Endothelial cell of umbilical vein (primary cell): ENCODE results near the gene RAB40AL. TPM values are rescaled to one million over a fixed set of nuclear protein-coding genes. Genes with fewer than 3 reads are reported as not detected.

ENCODE experiments used
- BruUV-seq: library from RNA; stranded (reverse); fragments of 400-500 nt; replicated peaks from 2 replicates; lab custom pipeline; 2021; lab: Mats Ljungman, UMichigan
- CTCF ChIA-PET: fragments of 300-600, 350-600 bp; sonication (Branson Sonifier 250); formaldehyde crosslinking; loops from one replicate; lab custom pipeline; 2021; ENCODE audit warnings: antibody characterized with exemption, inconsistent platforms; lab: Charles Lee
- POLR2A ChIA-PET: fragments of 300-600, 350-600 bp; sonication (Branson Sonifier 250); formaldehyde crosslinking; loops from one replicate; lab custom pipeline; 2021; ENCODE audit warnings: antibody characterized with exemption, inconsistent platforms; lab: Charles Lee
- DNase-seq: peaks from one replicate; pipeline ENCODE4 v3.0.0-alpha.2; 2011; ENCODE audit warnings: low read depth, low spot score
- FAIRE-seq: peaks from 2 replicates; lab custom pipeline; 2011; peaks lifted over from hg19 to GRCh38; lab: Jason Lieb, UNC
- H2AFZ ChIP-seq: 2 replicates; pipeline ENCODE4 v1.6.0; 2012; ENCODE audit warnings: low read depth, low read length, control low read depth, inconsistent platforms
- H3K27ac ChIP-seq: 2 replicates; pipeline ENCODE4 v1.5.1; 2011; ENCODE audit warnings: low read depth, mild to moderate bottlenecking, control low read depth, low read length, moderate library complexity; ENCODE audit not compliant: insufficient read depth
- H3K27me3 ChIP-seq, 2 experiments: 2 replicates each; pipeline versions ENCODE4 v1.6.0 to v1.6.1; 2011; ENCODE audit warnings: low read length in 2 of 2, mixed read lengths in 1 of 2; ENCODE audit not compliant: control insufficient read depth in 2 of 2, insufficient read depth in 2 of 2
- H3K36me3 ChIP-seq, 2 experiments: 2 replicates in 1 of 2; 3 replicates in 1 of 2; pipeline ENCODE4 v1.5.1; 2011; ENCODE audit warnings: low read length in 2 of 2, mild to moderate bottlenecking in 1 of 2, moderate library complexity in 1 of 2; ENCODE audit not compliant: control insufficient read depth in 2 of 2, insufficient read depth in 2 of 2; ENCODE audit errors: extremely low read depth in 1 of 2
- H3K4me1 ChIP-seq: 3 replicates; pipeline ENCODE4 v1.5.1; 2011; ENCODE audit warnings: mild to moderate bottlenecking, low read length; ENCODE audit not compliant: control insufficient read depth, insufficient read depth; ENCODE audit errors: extremely low read depth
- H3K4me2 ChIP-seq: 2 replicates; pipeline ENCODE4 v1.6.1; 2011; ENCODE audit warnings: low read length, control low read depth, mixed read lengths; ENCODE audit not compliant: insufficient read depth
- H3K4me3 ChIP-seq, 3 experiments: fragments of 200-600 bp in 1 of 3; sonication (generic), shearing (Covaris generic) in 1 of 3; replicated peaks in 1 of 3; 2 replicates each; pipeline ENCODE4 v1.5.1; 2011 to 2016; ENCODE audit warnings: control low read depth in 3 of 3, low read length in 3 of 3, mild to moderate bottlenecking in 2 of 3, inconsistent platforms in 1 of 3, low read depth in 1 of 3, moderate library complexity in 1 of 3; ENCODE audit not compliant: insufficient read depth in 1 of 3
- H3K79me2 ChIP-seq: 2 replicates; pipeline ENCODE4 v1.6.0; 2012; ENCODE audit warnings: low read length, inconsistent platforms; ENCODE audit not compliant: control insufficient read depth, insufficient read depth
- H3K9ac ChIP-seq: replicated peaks from 2 replicates; pipeline ENCODE3; 2011; ENCODE audit warnings: low read length, control low read depth; ENCODE audit not compliant: insufficient read depth; ENCODE audit errors: extremely low read depth
- H3K9me1 ChIP-seq: replicated peaks from 3 replicates; pipeline ENCODE4 v1.6.0; 2011; ENCODE audit warnings: mild to moderate bottlenecking, low read length; ENCODE audit not compliant: control insufficient read depth, insufficient read depth; ENCODE audit errors: extremely low read depth
- H3K9me3 ChIP-seq: replicated peaks from 2 replicates; pipeline ENCODE4 v1.5.1; 2012; ENCODE audit warnings: low read length, inconsistent platforms; ENCODE audit not compliant: control insufficient read depth, insufficient read depth
- H4K20me1 ChIP-seq: replicated peaks from 2 replicates; pipeline ENCODE3; 2011; ENCODE audit warnings: mild to moderate bottlenecking, low read length; ENCODE audit not compliant: control insufficient read depth, insufficient read depth; ENCODE audit errors: extremely low read depth
- CTCF ChIP-seq, 2 donors: IDR thresholded peaks; 1 replicate in 1 of 2; 2 replicates in 1 of 2; pipeline ENCODE4 v1.5.1; 2011; ENCODE audit warnings: low read length in 2 of 2, mild to moderate bottlenecking in 2 of 2, moderate library complexity in 2 of 2, control low read depth in 1 of 2, inconsistent platforms in 1 of 2, low read depth in 1 of 2; ENCODE audit not compliant: insufficient read depth in 1 of 2; ENCODE audit errors: extremely low read depth in 1 of 2
- EZH2 ChIP-seq: IDR thresholded peaks from 2 replicates; pipeline ENCODE4 v1.6.1; 2012; ENCODE audit warnings: borderline replicate concordance, low read depth, mild to moderate bottlenecking, moderate library complexity, low read length, inconsistent platforms; ENCODE audit not compliant: severe bottlenecking
- FOS ChIP-seq: IDR thresholded peaks from 2 replicates; pipeline ENCODE4 v1.6.1; 2011; ENCODE audit warnings: mild to moderate bottlenecking, low read length, moderate library complexity, borderline replicate concordance; ENCODE audit not compliant: insufficient read depth
- GATA2 ChIP-seq: IDR thresholded peaks from 2 replicates; pipeline ENCODE4 v1.7.0; 2011; ENCODE audit warnings: low read depth, mild to moderate bottlenecking, moderate library complexity, mixed read lengths, low read length; ENCODE audit not compliant: insufficient read length, insufficient read depth
- JUN ChIP-seq: IDR thresholded peaks from 2 replicates; pipeline ENCODE4 v1.6.1; 2011; ENCODE audit warnings: borderline replicate concordance, low read depth; ENCODE audit not compliant: insufficient read length, insufficient read depth
- MAX ChIP-seq: IDR thresholded peaks from 2 replicates; pipeline ENCODE4 v1.6.1; 2011; ENCODE audit not compliant: insufficient read depth, insufficient read length
- MYC ChIP-seq: IDR thresholded peaks from one replicate; pipeline ENCODE4 v1.6.1; 2011; ENCODE audit warnings: mild to moderate bottlenecking, low read depth, low read length
- POLR2A ChIP-seq: IDR thresholded peaks from 2 replicates; pipeline ENCODE4 v1.6.1; 2012; ENCODE audit warnings: low read depth, mild to moderate bottlenecking, control low read depth, low read length
- POLR2AphosphoS5 ChIP-seq: IDR thresholded peaks from 2 replicates; pipeline ENCODE4 v1.6.1; 2012; ENCODE audit warnings: low read depth, mild to moderate bottlenecking, control low read depth, low read length, moderate library complexity; ENCODE audit not compliant: insufficient read depth
- dilution Hi-C: fragments of 300-500 bp; cut with MboI; formaldehyde crosslinking; loops from one replicate; pipeline ENCODE4 v1.15.0; 2019; ENCODE audit warnings: low sequenced_read_pairs; ENCODE audit not compliant: extremely low pct_ligation_motif_present
- intact Hi-C: fragments of 100-400 bp; cut with micrococcal nuclease; formaldehyde crosslinking; loops from one replicate; pipeline ENCODE4 v1.10.0; 2022
- polyA plus RNA-seq, 4 experiments: library from polyadenylated mRNA; depleted of rRNA in 3 of 4; stranded (reverse) in 3 of 4; unstranded in 1 of 4; fragments of >200 nt; gene quantifications; 2 replicates each; pipeline versions ENCODE4 v1.2.1 to v1.2.3, GENCODE V29; 2011 to 2012; ENCODE audit warnings: missing spikeins in 1 of 4
- total RNA-seq: library from RNA; stranded (reverse); gene quantifications from 2 replicates; pipeline ENCODE4 v1.2.3, GENCODE V29; 2021

RAB40AL gene
- total and polyA plus RNA-seq, 2 donors (not counting 3 experiments of a cell fraction or from before 2014, with no cell fraction given) = 0.68 to 1.4 TPM

- BruUV-seq = no TSS peak
- no peaks in the 10 kb centered on the region for H3K36me3 ChIP-seq
- no peaks in the 10 kb centered on the region for H3K79me2 ChIP-seq
- no peaks in the 10 kb centered on the region for H3K9me3 ChIP-seq
- FAIRE-seq (no peak), DNase-seq (no peak)
- POLR2A ChIA-PET = no interaction called here
- H3K27ac ChIP-seq = no peak overlapping the region
- no peaks in the 10 kb centered on the region for H3K4me1 ChIP-seq
- H4K20me1 ChIP-seq = no peaks in the 10 kb centered on the region
- dilution Hi-C loops (no loop called here), intact Hi-C loops (no loop called here)
- no peak overlapping the region for H3K4me2 ChIP-seq
- no peak overlapping the region for H3K4me3 ChIP-seq
- CTCF ChIA-PET = interaction anchor here (1.0 to 5.2 kb wide), 2 partner anchors 8 to 201 kb away, joined by 3 to 37 read pairs; no protein-coding TSS in a partner anchor
- no peak for TF ChIP-seq GATA2
- no peak for TF ChIP-seq POLR2AphosphoS5
- no peak for TF ChIP-seq MYC
- no peak for TF ChIP-seq MAX
- TF ChIP-seq JUN = no peak
- no peak for TF ChIP-seq FOS
- TF ChIP-seq EZH2 = no peak
- no peak for TF ChIP-seq CTCF (IDR thresholded peaks at IDR 0.05; ENCODE audit: extremely low read depth in 1 of 2, insufficient read depth in 1 of 2, low read depth in 1 of 2, low read length in 2 of 2)
- no peak for TF ChIP-seq POLR2A
- no peak overlapping the region for H2AFZ ChIP-seq
- H3K9ac ChIP-seq = no peak overlapping the region
- H3K27me3 ChIP-seq = no peaks in the 10 kb centered on the region
- no peaks in the 10 kb centered on the region for H3K9me1 ChIP-seq
Measured at GRCh38 chrX:102959471-102959870, 22.4 kb downstream of the RAB40AL start.
